HG03095 (cell line): ENCODE results near the gene XAF1.
"Not testable (repeated sequence)": the region's sequence is repeated elsewhere in the genome, so short reads cannot be mapped to it uniquely, and the experiment has no call there.

Experiments
- ATAC-seq: cut with Tn5 transposase; IDR thresholded peaks from one replicate; pipeline ENCODE4 v1.9.1; 2021; ENCODE audit warnings: moderate library complexity; ENCODE audit not compliant: unreplicated experiment

The XAF1 gene

DNA sequence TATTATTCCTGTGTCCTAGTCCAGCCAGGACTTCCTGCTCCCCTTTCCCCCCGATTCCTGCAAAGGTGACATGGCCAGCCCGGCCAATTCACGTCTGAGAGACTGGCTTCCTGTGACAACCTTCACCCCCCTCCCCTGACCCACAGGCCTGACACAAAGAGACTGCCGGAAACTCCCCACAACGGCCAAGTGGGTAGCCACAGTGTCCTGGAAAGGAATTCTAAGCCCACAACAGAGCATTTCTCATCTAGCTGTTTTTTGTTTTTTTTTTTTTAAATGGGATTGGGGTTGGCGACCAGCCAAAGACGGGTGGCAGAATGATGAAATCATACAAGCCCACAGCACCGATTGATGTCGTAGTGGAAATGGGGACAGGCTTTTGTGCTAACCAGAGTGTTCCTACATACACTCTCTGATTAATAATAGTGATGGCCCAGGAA is 2.8 kb upstream of the XAF1 start:
- no peak for ATAC-seq

DNA sequence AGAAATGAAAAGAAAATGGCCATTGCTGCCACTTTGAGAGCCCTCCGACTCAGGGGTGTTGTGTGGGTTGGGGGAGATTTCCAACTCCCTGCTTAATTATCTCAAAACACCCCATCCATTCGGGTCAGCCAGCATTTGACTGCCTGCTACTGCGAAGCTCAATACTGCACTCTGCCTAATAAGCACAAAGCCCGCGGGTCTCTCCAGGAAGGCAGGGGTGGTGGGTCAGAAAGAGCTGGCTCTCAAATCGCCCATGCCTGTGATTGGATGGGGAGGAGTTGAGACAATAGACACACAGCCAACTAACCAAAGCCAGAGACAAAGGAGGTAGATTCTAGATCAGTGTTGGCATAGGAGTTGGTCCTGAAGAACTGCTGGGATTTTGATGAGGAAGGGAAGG is 2.3 kb upstream of the XAF1 start:
- no peak for ATAC-seq

DNA sequence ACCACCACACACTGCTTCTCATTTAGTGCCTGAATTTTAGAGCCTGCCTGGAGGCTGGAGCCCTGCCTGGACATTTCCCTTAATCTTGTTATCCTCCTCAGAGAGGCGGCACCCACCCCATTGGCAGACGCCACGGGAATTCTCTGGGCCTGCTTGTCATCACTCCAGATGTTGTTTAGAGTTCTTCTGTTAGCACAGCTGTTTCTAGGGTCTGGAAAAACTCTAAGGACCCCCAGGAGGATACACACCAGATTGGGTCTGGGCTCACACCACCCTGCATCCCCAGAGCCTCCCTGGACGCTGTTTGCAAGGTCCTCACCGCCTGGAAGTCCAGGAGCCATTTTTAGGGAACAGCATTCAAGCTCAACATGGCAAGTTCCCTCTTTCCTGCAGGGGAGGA is 565 bp upstream of the XAF1 start:
- ATAC-seq, result no peak

- no peak for ATAC-seq
Measured at GRCh38 chr17:6756425-6757031, 682 bp downstream of the XAF1 start.

DNA sequence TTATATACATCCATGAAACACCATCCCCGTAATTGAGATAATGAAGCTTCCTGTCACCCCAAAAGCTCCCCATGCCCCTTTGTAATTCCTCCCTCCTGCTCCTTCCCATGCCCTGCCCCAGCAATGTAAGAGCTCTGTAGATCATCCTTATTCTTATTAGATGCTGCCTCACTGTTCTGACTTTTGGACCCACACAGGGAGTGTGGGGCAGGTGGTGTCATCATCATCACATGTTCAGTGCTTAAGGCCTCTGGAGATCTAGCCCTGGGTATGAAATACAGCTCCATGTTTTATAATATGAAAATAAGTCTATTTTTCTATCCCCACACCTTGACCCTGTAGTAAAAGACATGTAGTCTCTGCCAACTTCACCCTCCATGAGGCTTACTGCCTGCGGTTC is 1.9 kb downstream of the XAF1 start:
- ATAC-seq, result no peak

DNA sequence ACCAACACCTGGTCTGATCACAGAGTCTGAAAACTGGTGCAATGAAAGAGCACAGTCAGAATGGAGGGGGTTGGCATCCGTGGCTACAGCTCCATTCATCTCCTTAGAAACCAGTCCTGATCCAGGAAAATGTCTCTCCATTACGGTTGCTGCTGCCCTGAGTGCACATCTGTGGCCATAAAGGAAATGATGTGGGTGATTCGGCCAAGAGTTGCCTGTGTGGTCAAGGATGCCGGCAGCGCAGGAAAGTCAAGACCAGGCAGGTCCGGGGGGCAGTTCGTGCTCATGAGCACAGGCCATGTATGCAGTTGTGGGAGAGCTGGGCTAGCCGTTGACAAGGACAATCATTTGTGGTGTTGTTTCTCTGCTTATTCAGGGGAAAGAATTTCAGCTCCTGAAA is 5.9 kb downstream of the XAF1 start:
- ATAC-seq, result no peak

DNA sequence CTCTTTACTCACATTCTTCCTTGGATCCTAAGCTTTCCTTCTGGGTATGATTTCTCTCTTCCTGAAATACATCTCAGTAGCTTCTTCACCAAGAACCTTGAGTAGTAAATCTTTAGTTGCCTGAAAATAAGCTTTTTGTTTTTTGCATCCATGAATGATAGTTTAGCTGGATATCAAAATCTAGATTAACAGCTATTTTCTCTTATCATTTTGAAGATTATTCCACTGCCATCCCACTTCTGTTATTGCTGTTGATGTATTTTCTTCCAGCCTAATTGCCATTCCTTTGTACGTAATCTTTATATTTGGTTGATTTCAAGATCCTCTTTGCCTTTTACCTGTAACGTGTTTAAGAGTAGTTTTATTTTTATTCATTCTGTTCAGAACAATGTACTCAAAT is 12.6 kb downstream of the XAF1 start:
- ATAC-seq, result no peak

GRCh38 chr17:6772016-6772415 is 16.2 kb downstream of the XAF1 start:
- no peak for ATAC-seq

GRCh38 chr17:6774906-6775305 is 19.1 kb downstream of the XAF1 start:
- not testable (repeated sequence) for ATAC-seq

DNA sequence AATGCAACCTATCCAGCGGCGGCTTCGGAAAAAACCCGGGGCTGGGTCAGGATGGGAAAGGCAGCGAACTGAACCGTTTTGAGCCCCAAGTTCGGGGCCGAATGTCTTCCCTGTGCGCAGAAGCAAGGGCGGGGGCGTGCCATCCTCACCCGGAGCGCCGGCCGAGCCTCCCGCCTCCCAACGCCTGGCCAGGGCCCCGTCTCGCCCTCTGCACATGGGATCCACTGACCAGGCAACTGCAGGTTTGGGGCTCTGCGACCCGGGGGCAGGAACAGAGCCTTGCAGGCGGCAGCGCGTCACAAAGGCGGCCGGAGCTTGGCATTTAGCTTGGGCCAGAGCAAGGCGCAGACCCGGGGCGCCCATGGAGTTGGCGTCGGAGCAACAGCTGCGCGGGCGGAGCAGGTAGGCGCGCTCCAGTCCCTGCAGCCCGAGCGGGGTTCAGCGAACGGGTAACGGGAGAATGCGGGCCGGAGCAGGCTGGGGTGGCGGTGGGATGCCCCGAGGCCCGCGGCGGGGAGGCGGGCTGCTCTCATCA is 20.1 kb downstream of the XAF1 start, which contains the start of gene FBXO39:
Gene FBXO39 (plus strand): TSS at position 345 of the 535 bp plus-strand sequence. CDS start 3,654 bp downstream, outside the sequence.
- no peak for ATAC-seq

DNA sequence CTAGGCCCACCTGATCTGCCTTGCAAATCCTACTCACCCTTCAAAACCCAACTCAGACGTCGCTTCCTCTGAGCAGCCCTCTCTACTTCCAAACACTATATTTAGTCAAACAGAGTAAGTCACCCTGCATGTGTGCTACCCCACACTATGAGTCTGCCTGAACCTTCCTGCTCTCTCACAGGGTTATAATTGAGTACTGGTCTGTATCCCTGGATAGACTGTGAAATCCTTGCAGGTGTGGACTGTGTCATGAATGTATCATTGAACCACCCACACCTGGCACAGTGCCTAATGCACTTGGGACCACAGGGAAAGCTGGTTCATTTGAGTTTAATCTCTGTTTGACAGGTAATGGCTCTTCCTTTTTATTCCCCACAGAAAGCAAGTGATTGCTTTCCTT is 23.6 kb downstream of the XAF1 start:
- no peak for ATAC-seq

- no peak for ATAC-seq
Measured at GRCh38 chr17:6780001-6780400, 24.2 kb downstream of the XAF1 start.

DNA sequence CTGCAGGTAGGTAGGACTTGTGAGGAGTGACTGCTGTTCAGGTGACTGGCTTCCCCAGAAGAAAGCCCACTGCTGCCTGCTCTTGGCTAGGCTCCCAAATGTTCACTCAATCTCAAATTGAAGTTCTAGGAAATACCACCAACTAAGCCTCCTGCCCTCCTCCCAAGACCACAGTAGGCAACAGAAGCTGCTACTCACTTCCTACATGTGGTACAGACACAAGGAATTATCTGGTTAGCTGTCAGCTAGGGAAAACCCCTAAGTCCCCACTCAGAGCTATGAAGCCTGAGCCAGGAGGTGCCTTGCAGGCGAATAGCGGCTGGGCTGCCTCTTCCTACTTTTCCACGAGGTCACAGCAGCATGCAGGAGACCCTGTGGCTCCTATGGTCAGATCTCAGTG is 25.0 kb downstream of the XAF1 start:
- no peak for ATAC-seq

- no peak for ATAC-seq
Measured at GRCh38 chr17:6782244-6782643, 26.4 kb downstream of the XAF1 start.

GRCh38 chr17:6786618-6787017 is 30.8 kb downstream of the XAF1 start:
- no peak for ATAC-seq

- ATAC-seq, result no peak
Measured at GRCh38 chr17:6787081-6787693, 31.3 kb downstream of the XAF1 start.

- ATAC-seq, result no peak
Measured at GRCh38 chr17:6789146-6789545, 33.3 kb downstream of the XAF1 start.

DNA sequence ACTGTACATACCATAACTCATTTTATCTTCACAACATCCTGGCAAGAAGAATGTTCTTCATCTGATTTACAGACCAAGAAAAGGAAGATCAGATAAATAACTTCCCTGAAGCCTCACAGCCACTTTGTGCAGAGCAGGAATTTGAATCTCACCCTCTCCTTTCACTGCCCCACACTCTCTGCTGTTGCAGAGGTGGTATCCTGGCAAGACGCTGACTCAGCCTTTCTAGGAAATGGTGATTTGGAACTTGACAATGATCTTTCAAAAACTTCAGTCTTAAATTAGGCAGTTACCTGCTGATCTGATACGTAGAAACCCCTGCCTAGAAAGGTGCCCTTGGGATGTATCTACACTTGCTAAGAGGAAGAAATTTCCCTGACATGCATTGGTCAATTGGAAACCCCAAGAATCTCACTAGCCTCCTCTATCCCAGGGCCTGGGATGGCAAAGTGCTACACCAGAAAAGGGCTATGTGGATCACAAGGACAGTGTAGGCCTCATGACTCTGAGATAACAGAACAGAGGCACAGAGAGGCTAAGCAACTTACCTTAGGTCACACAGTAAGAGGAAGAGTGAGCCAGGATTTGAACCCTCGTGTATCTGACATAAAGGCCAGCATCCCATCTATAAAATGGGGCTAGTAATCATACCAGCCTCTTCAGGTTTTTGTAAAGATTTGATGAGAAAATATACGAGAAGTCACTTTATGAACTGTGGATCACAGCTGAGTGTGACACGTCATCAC is 38.1 kb downstream of the XAF1 start:
- ATAC-seq, result no peak

GRCh38 chr17:6796017-6796886 is 40.4 kb downstream of the XAF1 start:
- no peak for ATAC-seq

- no peak for ATAC-seq
Measured at GRCh38 chr17:6796887-6797490, 41.1 kb downstream of the XAF1 start.
